ENCODE measurements around the gene MAP3K14. TPM values are rescaled to one million over a fixed set of nuclear protein-coding genes. Genes with fewer than 3 reads are reported as not detected.

Gene MAP3K14
- total and polyA plus RNA-seq, 10 of the 15 experiments (the other 5 are each of a cell fraction or from before 2014, with no cell fraction given), result 2.1 to 33.3 (median 19.7) TPM

DNA sequence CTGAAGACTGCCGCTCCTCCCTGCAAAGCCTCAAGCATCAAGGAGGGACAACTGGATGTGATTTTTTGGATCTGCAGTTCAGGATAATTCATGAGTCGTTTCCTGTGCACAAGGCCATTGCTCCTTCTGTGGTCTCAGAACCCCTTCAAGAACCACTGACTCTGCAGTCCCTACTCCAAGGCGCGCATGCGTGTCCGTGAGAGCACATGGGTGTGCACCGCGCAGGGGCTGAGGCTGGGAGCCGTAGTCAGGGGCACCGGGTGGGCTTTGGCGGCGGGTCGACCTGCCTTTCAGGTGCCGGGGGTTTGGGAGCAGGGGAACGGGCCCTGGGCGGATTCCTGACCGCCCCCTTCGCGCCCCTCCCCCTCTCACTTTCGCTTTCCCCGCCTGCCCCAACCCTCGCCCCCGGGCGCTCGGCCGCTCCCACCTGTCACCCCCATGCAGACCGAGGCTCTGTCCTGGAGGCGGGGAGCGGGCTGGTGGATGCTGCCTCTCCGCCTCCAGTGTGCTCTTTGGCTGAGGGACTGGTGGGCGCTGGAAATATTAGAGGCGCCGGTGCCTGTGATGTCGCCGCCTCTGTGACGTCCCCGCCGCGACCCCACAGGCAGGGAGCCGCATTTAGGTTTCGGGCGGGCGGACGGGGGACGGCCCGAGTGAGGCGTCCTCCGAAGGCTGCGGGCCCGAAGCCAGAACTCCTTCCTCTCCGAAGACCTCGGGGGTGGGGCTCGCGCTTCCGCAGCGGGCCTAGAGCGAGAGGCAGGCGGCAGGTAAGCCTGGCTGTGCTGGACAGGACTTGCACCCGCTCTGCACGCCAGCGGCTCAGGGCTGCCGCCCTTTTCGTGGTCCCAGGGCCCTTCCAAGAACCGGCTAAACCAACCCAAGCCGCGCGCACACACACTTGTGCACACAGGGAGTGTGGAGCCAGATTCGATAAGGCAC, 55.0 kb downstream of the MAP3K14 start, which contains the start of gene SPATA32 (continued):
- TF ChIP-seq, protein P1, sequence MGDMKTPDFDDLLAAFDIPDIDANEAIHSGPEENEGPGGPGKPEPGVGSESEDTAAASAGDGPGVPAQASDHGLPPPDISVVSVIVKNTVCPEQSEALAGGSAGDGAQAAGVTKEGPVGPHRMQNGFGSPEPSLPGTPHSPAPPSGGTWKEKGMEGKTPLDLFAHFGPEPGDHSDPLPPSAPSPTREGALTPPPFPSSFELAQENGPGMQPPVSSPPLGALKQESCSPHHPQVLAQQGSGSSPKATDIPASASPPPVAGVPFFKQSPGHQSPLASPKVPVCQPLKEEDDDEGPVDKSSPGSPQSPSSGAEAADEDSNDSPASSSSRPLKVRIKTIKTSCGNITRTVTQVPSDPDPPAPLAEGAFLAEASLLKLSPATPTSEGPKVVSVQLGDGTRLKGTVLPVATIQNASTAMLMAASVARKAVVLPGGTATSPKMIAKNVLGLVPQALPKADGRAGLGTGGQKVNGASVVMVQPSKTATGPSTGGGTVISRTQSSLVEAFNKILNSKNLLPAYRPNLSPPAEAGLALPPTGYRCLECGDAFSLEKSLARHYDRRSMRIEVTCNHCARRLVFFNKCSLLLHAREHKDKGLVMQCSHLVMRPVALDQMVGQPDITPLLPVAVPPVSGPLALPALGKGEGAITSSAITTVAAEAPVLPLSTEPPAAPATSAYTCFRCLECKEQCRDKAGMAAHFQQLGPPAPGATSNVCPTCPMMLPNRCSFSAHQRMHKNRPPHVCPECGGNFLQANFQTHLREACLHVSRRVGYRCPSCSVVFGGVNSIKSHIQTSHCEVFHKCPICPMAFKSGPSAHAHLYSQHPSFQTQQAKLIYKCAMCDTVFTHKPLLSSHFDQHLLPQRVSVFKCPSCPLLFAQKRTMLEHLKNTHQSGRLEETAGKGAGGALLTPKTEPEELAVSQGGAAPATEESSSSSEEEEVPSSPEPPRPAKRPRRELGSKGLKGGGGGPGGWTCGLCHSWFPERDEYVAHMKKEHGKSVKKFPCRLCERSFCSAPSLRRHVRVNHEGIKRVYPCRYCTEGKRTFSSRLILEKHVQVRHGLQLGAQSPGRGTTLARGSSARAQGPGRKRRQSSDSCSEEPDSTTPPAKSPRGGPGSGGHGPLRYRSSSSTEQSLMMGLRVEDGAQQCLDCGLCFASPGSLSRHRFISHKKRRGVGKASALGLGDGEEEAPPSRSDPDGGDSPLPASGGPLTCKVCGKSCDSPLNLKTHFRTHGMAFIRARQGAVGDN (IDR thresholded peaks at IDR 0.05), result peak; percentile 24; the same call in 1 of the 2 replicates
- TF ChIP-seq POLR2AphosphoS5 (IDR thresholded peaks at IDR 0.05; ENCODE audit: low read length) (0 out of 2 replicates have a peak, but pooled peaks have one; percentile 45), STAT3 (IDR thresholded peaks at IDR 0.05; ENCODE audit: low read depth, low read length) (no peak), EGR1 (IDR thresholded peaks at IDR 0.05; ENCODE audit: borderline replicate concordance in 1 of 2, low read depth in 2 of 2, low read length in 2 of 2) (peak in 1 of 2 experiments; percentile 48; a peak in 1 of 3 replicates), POLR2AphosphoS2 (IDR thresholded peaks at IDR 0.05; ENCODE audit: low read depth, low read length) (peak; percentile 56), NR2C2 (IDR thresholded peaks at IDR 0.05; ENCODE audit: borderline replicate concordance, control insufficient read depth, insufficient read length, low read depth) (no peak), TAF1 (IDR thresholded peaks at IDR 0.05; ENCODE audit: borderline replicate concordance, low read depth, low read length) (peak; percentile 17; the same call in 1 of the 2 replicates), EED (IDR thresholded peaks at IDR 0.05; ENCODE audit: low read depth) (no peak), TCF3 (IDR thresholded peaks at IDR 0.05; ENCODE audit: borderline replicate concordance, insufficient read depth, low read depth, low read length) (no peak), IRF3 (IDR thresholded peaks at IDR 0.05) (no peak), NRF1 (conservative IDR thresholded peaks at IDR 0.05; ENCODE audit: low read depth, low read length) (peak; percentile 52), CHD4 (IDR thresholded peaks at IDR 0.05) (no peak), KLF5 (IDR thresholded peaks at IDR 0.05; ENCODE audit: partially characterized antibody) (no peak), IKZF2 (IDR thresholded peaks at IDR 0.05) (no peak), RB1 (IDR thresholded peaks at IDR 0.05; ENCODE audit: borderline replicate concordance) (no peak), TBL1XR1 (IDR thresholded peaks at IDR 0.05; ENCODE audit: low read depth, low read length) (no peak), TARDBP (IDR thresholded peaks at IDR 0.05; ENCODE audit: borderline replicate concordance) (0 out of 2 replicates have a peak, but pooled peaks have one; percentile 50)
- TF ChIP-seq, protein P2, sequence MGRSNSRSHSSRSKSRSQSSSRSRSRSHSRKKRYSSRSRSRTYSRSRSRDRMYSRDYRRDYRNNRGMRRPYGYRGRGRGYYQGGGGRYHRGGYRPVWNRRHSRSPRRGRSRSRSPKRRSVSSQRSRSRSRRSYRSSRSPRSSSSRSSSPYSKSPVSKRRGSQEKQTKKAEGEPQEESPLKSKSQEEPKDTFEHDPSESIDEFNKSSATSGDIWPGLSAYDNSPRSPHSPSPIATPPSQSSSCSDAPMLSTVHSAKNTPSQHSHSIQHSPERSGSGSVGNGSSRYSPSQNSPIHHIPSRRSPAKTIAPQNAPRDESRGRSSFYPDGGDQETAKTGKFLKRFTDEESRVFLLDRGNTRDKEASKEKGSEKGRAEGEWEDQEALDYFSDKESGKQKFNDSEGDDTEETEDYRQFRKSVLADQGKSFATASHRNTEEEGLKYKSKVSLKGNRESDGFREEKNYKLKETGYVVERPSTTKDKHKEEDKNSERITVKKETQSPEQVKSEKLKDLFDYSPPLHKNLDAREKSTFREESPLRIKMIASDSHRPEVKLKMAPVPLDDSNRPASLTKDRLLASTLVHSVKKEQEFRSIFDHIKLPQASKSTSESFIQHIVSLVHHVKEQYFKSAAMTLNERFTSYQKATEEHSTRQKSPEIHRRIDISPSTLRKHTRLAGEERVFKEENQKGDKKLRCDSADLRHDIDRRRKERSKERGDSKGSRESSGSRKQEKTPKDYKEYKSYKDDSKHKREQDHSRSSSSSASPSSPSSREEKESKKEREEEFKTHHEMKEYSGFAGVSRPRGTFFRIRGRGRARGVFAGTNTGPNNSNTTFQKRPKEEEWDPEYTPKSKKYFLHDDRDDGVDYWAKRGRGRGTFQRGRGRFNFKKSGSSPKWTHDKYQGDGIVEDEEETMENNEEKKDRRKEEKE (IDR thresholded peaks at IDR 0.05), result no peak
- TF ChIP-seq, protein P3, sequence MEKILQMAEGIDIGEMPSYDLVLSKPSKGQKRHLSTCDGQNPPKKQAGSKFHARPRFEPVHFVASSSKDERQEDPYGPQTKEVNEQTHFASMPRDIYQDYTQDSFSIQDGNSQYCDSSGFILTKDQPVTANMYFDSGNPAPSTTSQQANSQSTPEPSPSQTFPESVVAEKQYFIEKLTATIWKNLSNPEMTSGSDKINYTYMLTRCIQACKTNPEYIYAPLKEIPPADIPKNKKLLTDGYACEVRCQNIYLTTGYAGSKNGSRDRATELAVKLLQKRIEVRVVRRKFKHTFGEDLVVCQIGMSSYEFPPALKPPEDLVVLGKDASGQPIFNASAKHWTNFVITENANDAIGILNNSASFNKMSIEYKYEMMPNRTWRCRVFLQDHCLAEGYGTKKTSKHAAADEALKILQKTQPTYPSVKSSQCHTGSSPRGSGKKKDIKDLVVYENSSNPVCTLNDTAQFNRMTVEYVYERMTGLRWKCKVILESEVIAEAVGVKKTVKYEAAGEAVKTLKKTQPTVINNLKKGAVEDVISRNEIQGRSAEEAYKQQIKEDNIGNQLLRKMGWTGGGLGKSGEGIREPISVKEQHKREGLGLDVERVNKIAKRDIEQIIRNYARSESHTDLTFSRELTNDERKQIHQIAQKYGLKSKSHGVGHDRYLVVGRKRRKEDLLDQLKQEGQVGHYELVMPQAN (conservative IDR thresholded peaks at IDR 0.05), result 0 out of 2 replicates have a peak, but pooled peaks have one; percentile 15

Measured in GM12878 (cell line).